ENCODE data around the gene CDKN1C. TPM values are rescaled to one million over a fixed set of nuclear protein-coding genes. Genes with fewer than 3 reads are reported as not detected.
A peak's percentile ranks its signal among the peaks of the same experiment; 100 is the strongest.

CDKN1C gene
- total and polyA plus RNA-seq, 2 of the 8 experiments (the other 6 are each of a cell fraction or from before 2014, with no cell fraction given): 12.8 to 14.1 TPM

DNA sequence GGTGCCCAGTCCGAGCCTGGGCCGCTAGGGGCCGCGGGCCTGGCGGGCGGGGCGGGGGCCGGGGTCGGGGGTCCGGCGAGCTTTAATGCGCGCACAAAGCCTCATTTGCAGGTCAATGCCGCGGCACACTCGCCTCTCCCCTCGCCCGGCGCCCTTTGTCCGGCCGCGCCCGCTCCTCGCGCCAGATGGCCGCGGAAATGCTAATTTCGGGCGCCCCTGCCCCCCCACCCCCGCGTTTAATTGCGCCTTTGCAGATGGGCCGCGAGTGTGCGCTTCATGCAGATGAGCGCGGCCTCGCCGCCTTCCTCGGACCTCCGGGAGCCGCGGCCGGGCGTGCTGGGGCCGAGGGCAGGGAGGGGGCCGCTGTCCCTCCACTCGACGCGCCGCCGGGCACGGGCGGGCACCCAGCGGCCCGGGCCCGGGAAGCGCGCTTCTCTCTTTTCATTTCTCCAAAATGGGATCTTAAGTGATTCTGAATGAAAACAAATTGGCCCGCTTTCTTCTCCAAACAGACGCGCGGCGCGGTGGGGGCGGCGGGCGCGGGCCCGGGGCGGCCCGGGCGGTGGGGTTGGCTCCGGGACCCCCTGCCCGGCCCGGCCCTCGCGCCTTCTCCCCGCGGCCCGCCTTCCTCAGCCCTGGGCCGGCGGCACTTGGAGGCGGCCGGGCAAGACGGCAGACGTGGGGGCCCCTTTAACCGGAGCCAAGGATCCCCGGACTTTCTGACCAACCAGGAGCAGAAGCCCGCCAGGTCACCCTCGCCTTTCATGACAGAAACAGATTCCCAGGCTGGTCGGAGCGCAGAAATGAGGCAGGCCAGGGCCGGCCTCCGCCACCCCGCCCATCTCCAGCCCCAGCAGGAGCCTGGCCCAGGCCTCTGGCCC lies 22.9 kb downstream of the CDKN1C start (continued):
- TF ChIP-seq ATF2 (IDR thresholded peaks at IDR 0.05; ENCODE audit: low read length) (no peak), HDAC6 (IDR thresholded peaks at IDR 0.05; ENCODE audit: low read depth, low read length) (no peak), USF2 (IDR thresholded peaks at IDR 0.05; ENCODE audit: low read length) (no peak), SIX5 (IDR thresholded peaks at IDR 0.05; ENCODE audit: low read depth, low read length) (no peak), YY1 (IDR thresholded peaks at IDR 0.05; ENCODE audit: low read depth, low read length) (no peak), EZH2 (IDR thresholded peaks at IDR 0.05; ENCODE audit: low read depth, low read length, severe bottlenecking) (no peak), TBP (IDR thresholded peaks at IDR 0.05; ENCODE audit: low read depth, low read length) (peak; percentile 19; the same call in 1 of the 2 replicates), TAF1 (IDR thresholded peaks at IDR 0.05; ENCODE audit: low read depth, low read length) (0 out of 2 replicates have a peak, but pooled peaks have one; percentile 46), SUZ12 (IDR thresholded peaks at IDR 0.05; ENCODE audit: low read length) (peak; percentile 33; the same call in 1 of the 2 replicates), ASH2L (IDR thresholded peaks at IDR 0.05; ENCODE audit: low read length) (no peak), SIN3A (conservative IDR thresholded peaks at IDR 0.05 in 1 of 2, IDR thresholded peaks at IDR 0.05 in 1 of 2; ENCODE audit: low read depth in 1 of 2, low read length in 2 of 2) (no peak), SIRT6 (IDR thresholded peaks at IDR 0.05; ENCODE audit: low read length) (no peak), RBBP5 (IDR thresholded peaks at IDR 0.05; ENCODE audit: borderline replicate concordance, low read depth, low read length) (peak; percentile 71; the same call in 1 of the 2 replicates), GTF2F1 (IDR thresholded peaks at IDR 0.05; ENCODE audit: borderline replicate concordance, low read depth, low read length) (no peak), KDM5A (IDR thresholded peaks at IDR 0.05; ENCODE audit: low read length) (no peak), CREB1 (IDR thresholded peaks at IDR 0.05) (peak; percentile 16; the same call in 1 of the 2 replicates), PHF8 (conservative IDR thresholded peaks at IDR 0.05; ENCODE audit: low read depth, low read length) (no peak; the same call in 1 of the 2 replicates), RXRA (IDR thresholded peaks at IDR 0.05; ENCODE audit: insufficient read depth, low read depth, low read length) (no peak)
- TF ChIP-seq, protein P1, sequence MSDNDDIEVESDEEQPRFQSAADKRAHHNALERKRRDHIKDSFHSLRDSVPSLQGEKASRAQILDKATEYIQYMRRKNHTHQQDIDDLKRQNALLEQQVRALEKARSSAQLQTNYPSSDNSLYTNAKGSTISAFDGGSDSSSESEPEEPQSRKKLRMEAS (IDR thresholded peaks at IDR 0.05): peak; percentile 67
- TF ChIP-seq, protein P2, sequence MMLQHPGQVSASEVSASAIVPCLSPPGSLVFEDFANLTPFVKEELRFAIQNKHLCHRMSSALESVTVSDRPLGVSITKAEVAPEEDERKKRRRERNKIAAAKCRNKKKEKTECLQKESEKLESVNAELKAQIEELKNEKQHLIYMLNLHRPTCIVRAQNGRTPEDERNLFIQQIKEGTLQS (IDR thresholded peaks at IDR 0.05; ENCODE audit: insufficient read depth, low read depth, low read length): no peak

Measured in H1 (cell line).